ENCODE results near the gene GRIK4. TPM values are rescaled to one million over a fixed set of nuclear protein-coding genes. Genes with fewer than 3 reads are reported as not detected.

The GRIK4 gene
- total and polyA plus RNA-seq, 2 of the 4 experiments (the other 2 are of a cell fraction), result 0.18 to 0.38 TPM

- intact Hi-C loops (cut with micrococcal nuclease), result no loop called here
- Histone ChIP-seq H3K23ac (ENCODE audit: low read depth, low read length) (no peak overlapping the region), H2BK20ac (ENCODE audit: low read depth, low read length) (no peak overlapping the region), H3K36me3 (ENCODE audit: control insufficient read depth, insufficient read depth, low read length) (no peaks in the 10 kb centered on the region), H4K8ac (ENCODE audit: low read depth in 2 of 2, low read length in 2 of 2) (no peak overlapping the region), H3K9me1 (ENCODE audit: insufficient read depth, low read length) (peaks cover 4% of the 10 kb centered on the region), H3K27ac (ENCODE audit: insufficient read depth, low read length) (no peak overlapping the region), H4K20me1 (ENCODE audit: insufficient read depth, low read length) (no peaks in the 10 kb centered on the region), H4K5ac (ENCODE audit: low read depth, low read length) (no peak overlapping the region), H4K91ac (ENCODE audit: insufficient read depth, low read depth, low read length) (no peak overlapping the region), H3K4me1 (ENCODE audit: control insufficient read depth, insufficient read depth, low read length) (peaks cover 9% of the 10 kb centered on the region; the same call in 1 of the 2 replicates), H2AFZ (replicated peaks; ENCODE audit: low read length, poor library complexity) (no peak overlapping the region), H2BK15ac (ENCODE audit: low read depth, low read length) (no peak overlapping the region), H3K4ac (ENCODE audit: low read depth, low read length) (no peak overlapping the region), H2BK5ac (ENCODE audit: low read depth, low read length, poor library complexity, severe bottlenecking) (no peak overlapping the region), H3K56ac (ENCODE audit: extremely low read depth, insufficient read depth, low read length) (no peak overlapping the region), H3K9me3 (ENCODE audit: control insufficient read depth, insufficient read depth, low read length) (peaks cover 6% of the 10 kb centered on the region), H3K14ac (replicated peaks; ENCODE audit: low read depth, low read length) (no peak overlapping the region), H3K4me2 (ENCODE audit: low read depth, low read length) (no peak overlapping the region), H3K18ac (ENCODE audit: low read depth, low read length) (no peak overlapping the region), H3K79me1 (ENCODE audit: low read depth in 1 of 2, low read length in 2 of 2) (no peaks in the 10 kb centered on the region), H3K9ac (ENCODE audit: low read depth, low read length) (no peak overlapping the region), H2AK5ac (ENCODE audit: low read depth, low read length) (no peak overlapping the region), H2AK9ac (replicated peaks; ENCODE audit: low read depth, low read length, poor library complexity) (no peak overlapping the region), H3K4me3 (ENCODE audit: insufficient read depth, low read depth, low read length) (no peak overlapping the region), H3K27me3 (ENCODE audit: control insufficient read depth, insufficient read depth, low read length) (peaks cover 8% of the 10 kb centered on the region), H2BK120ac (ENCODE audit: low read depth, low read length) (no peak overlapping the region)
- no TSS peak for BruUV-seq (replicated peaks)
- CTCF ChIA-PET, result interaction anchor here (1.9 kb wide), 1 partner anchor 9 kb away, joined by 5 read pairs; no protein-coding TSS in a partner anchor
- ATAC-seq (ENCODE audit: low read depth), result no peak
- WGBS, 2 experiments (ENCODE audit: extremely low coverage in 2 of 2, insufficient read length in 1 of 2), result 67% methylated on average over 1 of the region's 5 CpGs; no CpG with 5 or more reads in 1 of the 2 experiments
- dilution Hi-C loops (cut with HindIII; ENCODE audit: low sequenced_read_pairs, unreplicated experiment), result no loop called here
- POLR2A ChIA-PET (ENCODE audit: unreplicated experiment), result no interaction called here
- in situ Hi-C loops (cut with MboI; ENCODE audit: low sequenced_read_pairs), result no loop called here
- no peak for DNase-seq
- TF ChIP-seq RFX5 (IDR thresholded peaks at IDR 0.05; ENCODE audit: low read depth, low read length), result no peak
- no peak for TF ChIP-seq FOS (IDR thresholded peaks at IDR 0.05; ENCODE audit: low read depth, low read length)
- TF ChIP-seq MAZ (IDR thresholded peaks at IDR 0.05; ENCODE audit: borderline replicate concordance, low read depth, low read length), result no peak
- TF ChIP-seq ELK1 (IDR thresholded peaks at IDR 0.05; ENCODE audit: borderline replicate concordance, low read depth, low read length), result no peak
- TF ChIP-seq BHLHE40 (IDR thresholded peaks at IDR 0.05; ENCODE audit: low read depth, low read length), result no peak
- TF ChIP-seq CEBPB (IDR thresholded peaks at IDR 0.05; ENCODE audit: low read depth, low read length), result no peak
- no peak for TF ChIP-seq SMC3 (IDR thresholded peaks at IDR 0.05; ENCODE audit: low read depth, low read length)
- no peak for TF ChIP-seq MXI1 (IDR thresholded peaks at IDR 0.05; ENCODE audit: borderline replicate concordance, low read depth, low read length)
- no peak for TF ChIP-seq USF2 (IDR thresholded peaks at IDR 0.05; ENCODE audit: low read depth, low read length)
- TF ChIP-seq NFE2L2 (IDR thresholded peaks at IDR 0.05; ENCODE audit: low read depth, low read length), result no peak
- TF ChIP-seq CTCF (conservative IDR thresholded peaks at IDR 0.05; ENCODE audit: low read depth, low read length), result no peak
- no peak for TF ChIP-seq RAD21 (IDR thresholded peaks at IDR 0.05; ENCODE audit: low read length)
- no peak for TF ChIP-seq POLR2A (IDR thresholded peaks at IDR 0.05; ENCODE audit: low read depth, low read length)
These were observed 194.7 kb downstream of the GRIK4 start for GRCh38 chr11:120706257-120706656.
